Loucy (cell line): ENCODE data around the gene MEAK7.

ENCODE experiments used
- H2AFZ ChIP-seq: fragments of 200-600 bp; sonication (generic); 2 replicates; pipeline ENCODE4 v1.6.0; 2016; ENCODE audit warnings: antibody characterized with exemption, mild to moderate bottlenecking, low read length, moderate library complexity
- H3F3A ChIP-seq: fragments of 200-600 bp; 2 replicates; pipeline ENCODE4 v1.6.0; 2016; ENCODE audit warnings: antibody characterized with exemption, low read depth, mild to moderate bottlenecking
- H3K27me3 ChIP-seq: fragments of 200-600 bp; sonication (generic); 2 replicates; pipeline ENCODE4 v1.6.1; 2014; ENCODE audit warnings: low read length, mild to moderate bottlenecking; ENCODE audit not compliant: insufficient read depth, poor library complexity, severe bottlenecking
- H3K36me3 ChIP-seq: fragments of 200-600 bp; sonication (generic); 2 replicates; pipeline ENCODE4 v1.6.1; 2016; ENCODE audit warnings: low read length; ENCODE audit not compliant: insufficient read depth
- H3K4me1 ChIP-seq: fragments of 200-600 bp; sonication (generic); 2 replicates; pipeline ENCODE4 v1.5.1; 2014; ENCODE audit warnings: low read length, mild to moderate bottlenecking; ENCODE audit not compliant: insufficient read depth, poor library complexity, severe bottlenecking
- H3K4me2 ChIP-seq: fragments of 200-600 bp; sonication (generic); 2 replicates; pipeline ENCODE4 v1.6.0; 2014; ENCODE audit warnings: antibody characterized with exemption, low read length, low read depth, mild to moderate bottlenecking; ENCODE audit not compliant: poor library complexity, severe bottlenecking
- H3K4me3 ChIP-seq: fragments of 200-600 bp; sonication (generic); 2 replicates; pipeline ENCODE4 v1.5.1; 2014; ENCODE audit warnings: low read length, mild to moderate bottlenecking, mixed read lengths; ENCODE audit not compliant: poor library complexity, severe bottlenecking
- H3K79me2 ChIP-seq: fragments of 200-600 bp; sonication (generic); 2 replicates; pipeline ENCODE4 v1.6.1; 2014; ENCODE audit warnings: low read length; ENCODE audit not compliant: insufficient read depth
- H3K9ac ChIP-seq: fragments of 200-600 bp; sonication (generic); 2 replicates; pipeline ENCODE4 v1.6.0; 2014; ENCODE audit warnings: mild to moderate bottlenecking, low read depth, low read length, moderate library complexity; ENCODE audit not compliant: poor library complexity, severe bottlenecking
- H3K9me2 ChIP-seq: fragments of 200-600 bp; sonication (generic); replicated peaks from 2 replicates; pipeline ENCODE4 v1.6.1; 2016; ENCODE audit warnings: low read depth, low read length, mixed read lengths
- H3K9me3 ChIP-seq: fragments of 200-600 bp; sonication (generic); 2 replicates; pipeline ENCODE4 v1.6.1; 2014; ENCODE audit warnings: mild to moderate bottlenecking, antibody characterized with exemption, low read length, low read depth; ENCODE audit not compliant: insufficient read depth
- H4K20me1 ChIP-seq: fragments of 200-600 bp; sonication (generic); 2 replicates; pipeline ENCODE4 v1.6.0; 2014; ENCODE audit warnings: antibody characterized with exemption, low read length, mild to moderate bottlenecking; ENCODE audit not compliant: insufficient read depth, poor library complexity, severe bottlenecking
- EZH2phosphoT487 ChIP-seq: fragments of 200-600 bp; IDR thresholded peaks from 2 replicates; pipeline ENCODE4 v1.6.1; 2018; ENCODE audit warnings: antibody characterized with exemption, mild to moderate bottlenecking, moderate library complexity, borderline replicate concordance
- TF ChIP-seq, protein P1 (sequence below): fragments of 200-600 bp; sonication (generic); conservative IDR thresholded peaks from 2 replicates; pipeline ENCODE4 v1.5.1; 2014; ENCODE audit warnings: mild to moderate bottlenecking, antibody characterized with exemption, low read length

MEAK7 gene

DNA sequence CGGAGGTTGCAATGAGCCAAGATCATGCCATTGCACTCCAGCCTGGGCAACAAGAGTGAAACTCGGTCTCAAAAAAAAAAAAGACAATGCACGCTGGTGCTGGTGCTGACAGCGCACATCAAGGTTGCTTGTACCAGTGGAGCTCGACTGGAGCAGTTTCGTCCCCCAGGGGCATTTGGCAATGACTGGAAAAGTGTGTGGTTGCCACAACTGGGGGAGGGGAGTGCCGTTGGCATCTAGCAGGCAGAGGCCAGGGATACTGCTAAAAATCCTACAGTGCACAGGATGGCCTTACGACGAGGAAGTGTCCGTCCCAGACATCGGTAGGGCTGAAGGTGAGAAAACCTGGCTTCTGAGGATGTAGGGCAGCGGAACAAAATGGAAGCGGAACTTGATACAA lies 2.4 kb downstream of the MEAK7 start:
- H4K20me1 ChIP-seq, result no peaks in the 10 kb centered on the region
- H3K4me1 ChIP-seq, result peaks cover 17% of the 10 kb centered on the region
- H3K4me2 ChIP-seq, result no peak overlapping the region
- no peaks in the 10 kb centered on the region for H3K9me3 ChIP-seq
- no peak for TF ChIP-seq EZH2phosphoT487
- TF ChIP-seq, protein P1, sequence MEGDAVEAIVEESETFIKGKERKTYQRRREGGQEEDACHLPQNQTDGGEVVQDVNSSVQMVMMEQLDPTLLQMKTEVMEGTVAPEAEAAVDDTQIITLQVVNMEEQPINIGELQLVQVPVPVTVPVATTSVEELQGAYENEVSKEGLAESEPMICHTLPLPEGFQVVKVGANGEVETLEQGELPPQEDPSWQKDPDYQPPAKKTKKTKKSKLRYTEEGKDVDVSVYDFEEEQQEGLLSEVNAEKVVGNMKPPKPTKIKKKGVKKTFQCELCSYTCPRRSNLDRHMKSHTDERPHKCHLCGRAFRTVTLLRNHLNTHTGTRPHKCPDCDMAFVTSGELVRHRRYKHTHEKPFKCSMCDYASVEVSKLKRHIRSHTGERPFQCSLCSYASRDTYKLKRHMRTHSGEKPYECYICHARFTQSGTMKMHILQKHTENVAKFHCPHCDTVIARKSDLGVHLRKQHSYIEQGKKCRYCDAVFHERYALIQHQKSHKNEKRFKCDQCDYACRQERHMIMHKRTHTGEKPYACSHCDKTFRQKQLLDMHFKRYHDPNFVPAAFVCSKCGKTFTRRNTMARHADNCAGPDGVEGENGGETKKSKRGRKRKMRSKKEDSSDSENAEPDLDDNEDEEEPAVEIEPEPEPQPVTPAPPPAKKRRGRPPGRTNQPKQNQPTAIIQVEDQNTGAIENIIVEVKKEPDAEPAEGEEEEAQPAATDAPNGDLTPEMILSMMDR, result no peak
- H3K4me3 ChIP-seq, result no peak overlapping the region
- no peaks in the 10 kb centered on the region for H3K27me3 ChIP-seq
- no peak overlapping the region for H3K9ac ChIP-seq
- H3K36me3 ChIP-seq, result no peaks in the 10 kb centered on the region
- H3F3A ChIP-seq, result no peaks in the 10 kb centered on the region
- no peak overlapping the region for H2AFZ ChIP-seq
- H3K79me2 ChIP-seq, result no peaks in the 10 kb centered on the region
- no peaks in the 10 kb centered on the region for H3K9me2 ChIP-seq

DNA sequence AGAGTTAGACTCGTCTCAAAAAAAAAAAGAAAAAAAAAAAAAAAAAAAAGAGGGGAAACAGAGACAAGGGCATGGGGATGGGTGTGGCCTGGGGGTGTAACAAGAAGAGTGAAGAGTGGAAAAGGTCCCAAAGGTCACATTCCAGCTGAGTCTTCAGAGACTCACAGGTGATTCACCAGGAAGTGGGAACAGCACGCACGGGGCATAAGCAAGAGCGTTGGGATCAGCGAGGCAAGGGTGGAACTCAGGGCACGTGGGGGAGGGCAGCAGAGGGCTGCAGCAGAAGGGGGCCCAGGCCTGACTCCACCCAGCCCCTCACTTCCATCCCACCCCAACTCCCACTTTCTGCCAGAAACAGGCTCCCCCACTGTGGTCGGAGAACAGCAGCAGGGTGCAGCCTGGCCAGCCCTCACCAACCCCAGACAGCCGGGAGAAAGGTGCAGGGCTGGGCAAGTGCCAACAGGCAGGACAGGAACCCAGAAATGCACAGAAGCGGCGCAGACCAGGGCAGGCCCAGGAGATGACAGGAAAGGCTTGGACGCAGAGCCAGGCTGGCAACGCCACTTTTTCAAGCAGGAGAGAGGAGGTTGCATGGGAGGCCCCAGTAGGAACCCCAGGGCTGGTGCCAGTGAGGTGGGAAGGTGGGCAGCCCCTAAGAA lies 3.3 kb downstream of the MEAK7 start:
- Histone ChIP-seq H3K4me1 (peaks cover 17% of the 10 kb centered on the region), H3K9me2 (no peaks in the 10 kb centered on the region), H3K79me2 (no peaks in the 10 kb centered on the region), H3K9ac (no peak overlapping the region), H3K4me3 (no peak overlapping the region), H3K4me2 (no peak overlapping the region), H4K20me1 (no peaks in the 10 kb centered on the region), H3K36me3 (no peaks in the 10 kb centered on the region), H3K9me3 (no peaks in the 10 kb centered on the region), H3F3A (no peaks in the 10 kb centered on the region), H2AFZ (no peak overlapping the region), H3K27me3 (no peaks in the 10 kb centered on the region)
- TF ChIP-seq, protein P1, result no peak
- no peak for TF ChIP-seq EZH2phosphoT487

GRCh38 chr16:84500531-84500930 lies 3.9 kb downstream of the MEAK7 start:
- Histone ChIP-seq H3K9ac (no peak overlapping the region), H3K79me2 (no peaks in the 10 kb centered on the region), H3K27me3 (no peaks in the 10 kb centered on the region), H2AFZ (no peak overlapping the region), H3K9me3 (no peaks in the 10 kb centered on the region), H3K4me2 (no peak overlapping the region), H3K9me2 (no peaks in the 10 kb centered on the region), H3K4me1 (peaks cover 14% of the 10 kb centered on the region), H3F3A (no peaks in the 10 kb centered on the region), H3K36me3 (no peaks in the 10 kb centered on the region), H3K4me3 (no peak overlapping the region), H4K20me1 (no peaks in the 10 kb centered on the region)
- TF ChIP-seq, protein P1, result no peak
- TF ChIP-seq EZH2phosphoT487, result no peak
